Measurements from ENCODE around the gene AKR1C2. TPM values are rescaled to one million over a fixed set of nuclear protein-coding genes. Genes with fewer than 3 reads are reported as not detected.
"Not testable (repeated sequence)": the region's sequence is repeated elsewhere in the genome, so short reads cannot be mapped to it uniquely, and the experiment has no call there.

AKR1C2 gene
- polyA plus RNA-seq, 1 donor from 2014 or later, result 170 TPM

DNA sequence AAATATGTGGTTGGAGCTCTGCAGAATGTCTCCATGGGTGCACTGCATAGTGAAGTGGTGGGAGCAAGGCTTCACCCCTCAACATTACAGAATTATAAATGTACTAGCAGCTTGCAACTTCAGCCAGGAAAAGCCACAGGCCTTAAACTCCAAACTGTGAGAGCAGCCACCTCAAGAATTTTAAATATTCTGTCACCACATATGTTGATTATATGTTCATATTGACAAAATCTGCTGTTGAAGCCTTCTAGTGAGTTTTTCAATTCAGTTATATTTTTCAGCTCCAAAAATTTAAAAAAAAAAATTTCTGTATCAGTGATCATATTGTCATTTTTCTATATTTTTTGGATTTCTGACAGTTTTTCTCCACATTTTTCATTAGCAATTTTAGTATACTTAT is 30.9 kb upstream of the AKR1C2 start:
- no peak overlapping the region for H3K4me2 ChIP-seq (ENCODE audit: low read length)
- no peaks in the 10 kb centered on the region for H4K20me1 ChIP-seq (ENCODE audit: insufficient read depth)
- H3K36me3 ChIP-seq (ENCODE audit: insufficient read depth, low read length), result no peaks in the 10 kb centered on the region
- H3K9me2 ChIP-seq (ENCODE audit: insufficient read depth, low read length), result no peaks in the 10 kb centered on the region
- H3K27me3 ChIP-seq (ENCODE audit: insufficient read depth, low read depth, low read length), result no peaks in the 10 kb centered on the region
- no peak overlapping the region for H3K4me3 ChIP-seq (ENCODE audit: low read length)
- no peak overlapping the region for H3K9ac ChIP-seq (ENCODE audit: low read length)
- TF ChIP-seq TAF1 (IDR thresholded peaks at IDR 0.05; ENCODE audit: low read depth), result no peak
- TF ChIP-seq, protein P1, sequence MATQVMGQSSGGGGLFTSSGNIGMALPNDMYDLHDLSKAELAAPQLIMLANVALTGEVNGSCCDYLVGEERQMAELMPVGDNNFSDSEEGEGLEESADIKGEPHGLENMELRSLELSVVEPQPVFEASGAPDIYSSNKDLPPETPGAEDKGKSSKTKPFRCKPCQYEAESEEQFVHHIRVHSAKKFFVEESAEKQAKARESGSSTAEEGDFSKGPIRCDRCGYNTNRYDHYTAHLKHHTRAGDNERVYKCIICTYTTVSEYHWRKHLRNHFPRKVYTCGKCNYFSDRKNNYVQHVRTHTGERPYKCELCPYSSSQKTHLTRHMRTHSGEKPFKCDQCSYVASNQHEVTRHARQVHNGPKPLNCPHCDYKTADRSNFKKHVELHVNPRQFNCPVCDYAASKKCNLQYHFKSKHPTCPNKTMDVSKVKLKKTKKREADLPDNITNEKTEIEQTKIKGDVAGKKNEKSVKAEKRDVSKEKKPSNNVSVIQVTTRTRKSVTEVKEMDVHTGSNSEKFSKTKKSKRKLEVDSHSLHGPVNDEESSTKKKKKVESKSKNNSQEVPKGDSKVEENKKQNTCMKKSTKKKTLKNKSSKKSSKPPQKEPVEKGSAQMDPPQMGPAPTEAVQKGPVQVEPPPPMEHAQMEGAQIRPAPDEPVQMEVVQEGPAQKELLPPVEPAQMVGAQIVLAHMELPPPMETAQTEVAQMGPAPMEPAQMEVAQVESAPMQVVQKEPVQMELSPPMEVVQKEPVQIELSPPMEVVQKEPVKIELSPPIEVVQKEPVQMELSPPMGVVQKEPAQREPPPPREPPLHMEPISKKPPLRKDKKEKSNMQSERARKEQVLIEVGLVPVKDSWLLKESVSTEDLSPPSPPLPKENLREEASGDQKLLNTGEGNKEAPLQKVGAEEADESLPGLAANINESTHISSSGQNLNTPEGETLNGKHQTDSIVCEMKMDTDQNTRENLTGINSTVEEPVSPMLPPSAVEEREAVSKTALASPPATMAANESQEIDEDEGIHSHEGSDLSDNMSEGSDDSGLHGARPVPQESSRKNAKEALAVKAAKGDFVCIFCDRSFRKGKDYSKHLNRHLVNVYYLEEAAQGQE (IDR thresholded peaks at IDR 0.05; ENCODE audit: borderline replicate concordance), result no peak
- TF ChIP-seq, protein P2, sequence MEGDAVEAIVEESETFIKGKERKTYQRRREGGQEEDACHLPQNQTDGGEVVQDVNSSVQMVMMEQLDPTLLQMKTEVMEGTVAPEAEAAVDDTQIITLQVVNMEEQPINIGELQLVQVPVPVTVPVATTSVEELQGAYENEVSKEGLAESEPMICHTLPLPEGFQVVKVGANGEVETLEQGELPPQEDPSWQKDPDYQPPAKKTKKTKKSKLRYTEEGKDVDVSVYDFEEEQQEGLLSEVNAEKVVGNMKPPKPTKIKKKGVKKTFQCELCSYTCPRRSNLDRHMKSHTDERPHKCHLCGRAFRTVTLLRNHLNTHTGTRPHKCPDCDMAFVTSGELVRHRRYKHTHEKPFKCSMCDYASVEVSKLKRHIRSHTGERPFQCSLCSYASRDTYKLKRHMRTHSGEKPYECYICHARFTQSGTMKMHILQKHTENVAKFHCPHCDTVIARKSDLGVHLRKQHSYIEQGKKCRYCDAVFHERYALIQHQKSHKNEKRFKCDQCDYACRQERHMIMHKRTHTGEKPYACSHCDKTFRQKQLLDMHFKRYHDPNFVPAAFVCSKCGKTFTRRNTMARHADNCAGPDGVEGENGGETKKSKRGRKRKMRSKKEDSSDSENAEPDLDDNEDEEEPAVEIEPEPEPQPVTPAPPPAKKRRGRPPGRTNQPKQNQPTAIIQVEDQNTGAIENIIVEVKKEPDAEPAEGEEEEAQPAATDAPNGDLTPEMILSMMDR (IDR thresholded peaks at IDR 0.05; ENCODE audit: poor library complexity, severe bottlenecking), result no peak
- no peak for TF ChIP-seq EP300 (conservative IDR thresholded peaks at IDR 0.05; ENCODE audit: poor library complexity, severe bottlenecking)
- TF ChIP-seq POLR2AphosphoS5 (IDR thresholded peaks at IDR 0.05), result no peak
- TF ChIP-seq RAD21 (conservative IDR thresholded peaks at IDR 0.05), result no peak
- no peak for TF ChIP-seq MXI1 (conservative IDR thresholded peaks at IDR 0.05; ENCODE audit: poor library complexity, severe bottlenecking)
- TF ChIP-seq SMC3 (conservative IDR thresholded peaks at IDR 0.05; ENCODE audit: poor library complexity), result no peak
- H3K79me2 ChIP-seq (replicated peaks; ENCODE audit: insufficient read depth, low read length), result no peaks in the 10 kb centered on the region
- H3K9me3 ChIP-seq (ENCODE audit: low read length), result no peaks in the 10 kb centered on the region
- no peaks in the 10 kb centered on the region for H3F3A ChIP-seq (ENCODE audit: insufficient read depth, low read length, poor library complexity, severe bottlenecking)
- no peak overlapping the region for H2AFZ ChIP-seq (ENCODE audit: low read depth, low read length)
- H3K27ac ChIP-seq (ENCODE audit: low read length), result no peak overlapping the region

DNA sequence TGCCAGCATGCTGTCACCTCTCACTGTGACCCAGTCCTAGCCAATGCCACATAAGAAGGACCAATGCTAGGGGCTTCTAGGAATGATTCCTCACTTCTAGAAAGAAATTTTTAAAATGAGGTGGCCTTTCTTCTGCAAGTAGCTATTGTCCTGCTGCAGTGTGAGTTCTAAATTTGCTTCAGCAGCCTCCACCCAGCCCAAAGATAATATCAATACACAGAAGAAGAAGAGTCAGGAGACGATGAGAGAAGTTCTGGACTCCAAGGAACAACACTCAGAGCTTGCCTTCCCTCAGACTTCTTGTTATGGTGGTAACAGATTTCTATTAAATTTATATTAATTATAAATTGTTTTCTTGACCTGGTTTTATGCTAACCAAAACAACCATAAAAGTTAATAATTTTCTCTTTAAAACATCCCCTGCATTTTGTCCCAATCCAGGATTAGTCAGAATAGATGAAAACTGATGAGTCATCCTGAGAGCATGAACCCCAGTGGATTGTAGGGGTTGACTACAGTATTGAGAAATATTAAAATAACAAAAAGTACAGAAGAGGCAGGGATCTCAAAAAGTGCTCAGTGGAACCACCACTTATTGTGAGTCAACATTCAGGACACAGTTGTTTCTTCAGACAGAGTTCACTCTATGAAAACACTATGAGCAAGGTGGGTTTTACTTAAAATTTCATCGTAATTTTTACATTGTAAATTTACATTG is 29.6 kb upstream of the AKR1C2 start:
- no peaks in the 10 kb centered on the region for H3K79me2 ChIP-seq (replicated peaks; ENCODE audit: insufficient read depth, low read length)
- H3K4me2 ChIP-seq (ENCODE audit: low read length), result no peak overlapping the region
- H3K36me3 ChIP-seq (ENCODE audit: insufficient read depth, low read length), result no peaks in the 10 kb centered on the region
- no peaks in the 10 kb centered on the region for H4K20me1 ChIP-seq (ENCODE audit: insufficient read depth)
- no peak for TF ChIP-seq EP300 (conservative IDR thresholded peaks at IDR 0.05; ENCODE audit: poor library complexity, severe bottlenecking)
- no peak for TF ChIP-seq SMC3 (conservative IDR thresholded peaks at IDR 0.05; ENCODE audit: poor library complexity)
- TF ChIP-seq MXI1 (conservative IDR thresholded peaks at IDR 0.05; ENCODE audit: poor library complexity, severe bottlenecking), result no peak
- TF ChIP-seq RAD21 (conservative IDR thresholded peaks at IDR 0.05), result no peak
- no peak for TF ChIP-seq TAF1 (IDR thresholded peaks at IDR 0.05; ENCODE audit: low read depth)
- TF ChIP-seq POLR2AphosphoS5 (IDR thresholded peaks at IDR 0.05), result no peak
- TF ChIP-seq, protein P1 (IDR thresholded peaks at IDR 0.05; ENCODE audit: borderline replicate concordance), result no peak
- TF ChIP-seq, protein P2 (IDR thresholded peaks at IDR 0.05; ENCODE audit: poor library complexity, severe bottlenecking), result no peak
- no peak overlapping the region for H3K27ac ChIP-seq (ENCODE audit: low read length)
- H2AFZ ChIP-seq (ENCODE audit: low read depth, low read length), result no peak overlapping the region
- H3K27me3 ChIP-seq (ENCODE audit: insufficient read depth, low read depth, low read length), result no peaks in the 10 kb centered on the region
- H3K9ac ChIP-seq (ENCODE audit: low read length), result no peak overlapping the region
- no peaks in the 10 kb centered on the region for H3F3A ChIP-seq (ENCODE audit: insufficient read depth, low read length, poor library complexity, severe bottlenecking)
- no peaks in the 10 kb centered on the region for H3K9me3 ChIP-seq (ENCODE audit: low read length)
- H3K4me3 ChIP-seq (ENCODE audit: low read length), result no peak overlapping the region
- H3K9me2 ChIP-seq (ENCODE audit: insufficient read depth, low read length), result no peaks in the 10 kb centered on the region

DNA sequence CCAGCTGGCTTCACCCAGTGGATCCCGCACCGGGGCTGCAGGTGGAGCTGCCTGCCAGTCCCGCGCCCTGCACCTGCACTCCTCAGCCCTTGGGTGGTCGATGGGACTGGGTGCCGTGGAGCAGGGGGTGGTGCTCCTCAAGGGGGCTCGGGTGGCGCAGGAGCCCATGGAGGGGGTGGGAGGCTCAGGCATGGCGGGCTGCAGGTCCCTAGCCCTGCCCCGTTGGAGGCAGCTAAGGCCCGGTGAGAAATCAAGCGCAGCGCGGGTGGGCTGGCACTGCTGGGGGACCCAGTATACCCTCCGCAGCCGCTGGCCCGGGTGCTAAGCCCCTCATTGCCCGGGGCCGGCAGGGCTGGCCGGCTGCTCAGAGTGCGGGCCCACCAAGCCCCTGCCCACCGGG is 28.8 kb upstream of the AKR1C2 start:
- H3K9me2 ChIP-seq (ENCODE audit: insufficient read depth, low read length); H3K27me3 ChIP-seq (ENCODE audit: insufficient read depth, low read depth, low read length); H4K20me1 ChIP-seq (ENCODE audit: insufficient read depth); H3K79me2 ChIP-seq (replicated peaks; ENCODE audit: insufficient read depth, low read length); H3K36me3 ChIP-seq (ENCODE audit: insufficient read depth, low read length); H3F3A ChIP-seq (ENCODE audit: insufficient read depth, low read length, poor library complexity, severe bottlenecking); H3K9me3 ChIP-seq (ENCODE audit: low read length); H3K4me3 ChIP-seq (ENCODE audit: low read length); H3K9ac ChIP-seq (ENCODE audit: low read length); H3K27ac ChIP-seq (ENCODE audit: low read length); H3K4me2 ChIP-seq (ENCODE audit: low read length); H2AFZ ChIP-seq (ENCODE audit: low read depth, low read length): not testable (repeated sequence)

Measured in neural cell (in vitro differentiated cells).